Left lung (tissue), 10 donors: Measurements from ENCODE around the gene TTC39A. TPM values are rescaled to one million over a fixed set of nuclear protein-coding genes. Genes with fewer than 3 reads are reported as not detected.
A peak's percentile ranks its signal among the peaks of the same experiment; 100 is the strongest.

Experiments used
- ATAC-seq: fragments of 200-7000 bp; cut with Tn5 transposase; one replicate; pipeline ENCODE4 v1.9.1; 2020; ENCODE audit warnings: moderate library complexity
- DNase-seq, 4 donors: peaks; one replicate each; pipeline ENCODE4 v3.0.0-alpha.2; 2013 to 2020
- H3K27ac ChIP-seq, 2 donors: fragments of 200-600 bp; sonication (generic) in 1 of 2; one replicate each; pipeline versions ENCODE4 v1.5.0 to v1.8.0; 2020 to 2021
- H3K27me3 ChIP-seq, 2 donors: fragments of 200-600 bp; sonication (generic) in 1 of 2; one replicate each; pipeline versions ENCODE4 v1.5.0 to v1.8.0; 2020 to 2021
- H3K36me3 ChIP-seq, 2 donors: fragments of 200-600 bp; sonication (generic) in 1 of 2; one replicate each; pipeline versions ENCODE4 v1.5.0 to v1.8.0; 2020 to 2021
- H3K4me1 ChIP-seq, 2 donors: fragments of 200-600 bp; one replicate each; pipeline ENCODE4 v1.8.0; 2021
- H3K4me3 ChIP-seq, 2 donors: fragments of 200-600 bp; sonication (generic) in 1 of 2; one replicate each; pipeline versions ENCODE4 v1.5.0 to v1.8.0; 2020 to 2021; ENCODE audit warnings: mild to moderate bottlenecking in 1 of 2
- H3K9me3 ChIP-seq, 2 donors: fragments of 200-600 bp; sonication (generic) in 1 of 2; one replicate each; pipeline versions ENCODE4 v1.5.0 to v1.8.0; 2020 to 2021
- intact Hi-C, 2 donors: fragments of 100-400 bp; cut with DNase I; formaldehyde crosslinking; loops; one replicate each; pipeline versions ENCODE4 v1.11.2 to v1.14.2; 2022
- polyA plus RNA-seq, 6 donors: library from polyadenylated mRNA; unstranded; fragments of 120-200 nt; gene quantifications; one replicate each; pipeline ENCODE4 v1.2.1, GENCODE V29; 2013; ENCODE audit not compliant: insufficient read length in 6 of 6
- total RNA-seq, 2 donors: library from RNA; stranded (reverse); fragmentation: NEBNext Ultra II Directional; extraction: Animal tissue kit (Norgen Biotek cat#: 25700); gene quantifications; one replicate each; pipeline ENCODE4 v1.2.1, GENCODE V29; 2021
- TF ChIP-seq, protein P1 (sequence below), 2 donors: fragments of 200-600 bp; sonication (generic) in 1 of 2; IDR thresholded peaks; one replicate each; pipeline versions ENCODE4 v1.5.0 to v1.8.0; 2021; ENCODE audit warnings: antibody characterized with exemption in 2 of 2
- donor health status: DM: no; HTN: yes; CAD: no.
- donor health status: DM: no; HTN: no; CAD: no.

The TTC39A gene
- total and polyA plus RNA-seq, 8 donors = 8.0 to 44.6 (median 10.9) TPM

DNA sequence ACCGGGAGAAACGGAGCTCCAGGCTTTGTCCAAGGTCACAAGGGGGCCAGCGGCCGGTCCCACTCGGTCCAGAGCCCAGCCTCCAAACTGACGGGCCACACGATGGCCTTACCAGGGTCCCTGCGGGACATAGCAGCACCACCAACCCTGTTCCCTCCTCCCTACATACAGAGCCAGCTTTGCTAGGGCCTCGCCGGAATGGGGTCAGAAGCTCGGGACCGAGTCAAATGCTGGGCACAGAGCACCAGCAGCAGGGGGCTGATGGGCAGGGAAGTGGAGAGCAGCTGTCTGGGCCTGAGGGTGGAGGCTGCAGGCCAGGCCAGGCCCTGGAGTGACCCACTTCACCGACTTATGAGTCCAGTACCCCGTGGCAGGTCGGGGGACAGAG, 14.9 kb upstream of the TTC39A start:
- TF ChIP-seq, protein P1, sequence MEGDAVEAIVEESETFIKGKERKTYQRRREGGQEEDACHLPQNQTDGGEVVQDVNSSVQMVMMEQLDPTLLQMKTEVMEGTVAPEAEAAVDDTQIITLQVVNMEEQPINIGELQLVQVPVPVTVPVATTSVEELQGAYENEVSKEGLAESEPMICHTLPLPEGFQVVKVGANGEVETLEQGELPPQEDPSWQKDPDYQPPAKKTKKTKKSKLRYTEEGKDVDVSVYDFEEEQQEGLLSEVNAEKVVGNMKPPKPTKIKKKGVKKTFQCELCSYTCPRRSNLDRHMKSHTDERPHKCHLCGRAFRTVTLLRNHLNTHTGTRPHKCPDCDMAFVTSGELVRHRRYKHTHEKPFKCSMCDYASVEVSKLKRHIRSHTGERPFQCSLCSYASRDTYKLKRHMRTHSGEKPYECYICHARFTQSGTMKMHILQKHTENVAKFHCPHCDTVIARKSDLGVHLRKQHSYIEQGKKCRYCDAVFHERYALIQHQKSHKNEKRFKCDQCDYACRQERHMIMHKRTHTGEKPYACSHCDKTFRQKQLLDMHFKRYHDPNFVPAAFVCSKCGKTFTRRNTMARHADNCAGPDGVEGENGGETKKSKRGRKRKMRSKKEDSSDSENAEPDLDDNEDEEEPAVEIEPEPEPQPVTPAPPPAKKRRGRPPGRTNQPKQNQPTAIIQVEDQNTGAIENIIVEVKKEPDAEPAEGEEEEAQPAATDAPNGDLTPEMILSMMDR (IDR thresholded peaks at IDR 0.05) = no peak
- intact Hi-C loops = no loop called here
- H3K36me3 ChIP-seq = no peaks in the 10 kb centered on the region

DNA sequence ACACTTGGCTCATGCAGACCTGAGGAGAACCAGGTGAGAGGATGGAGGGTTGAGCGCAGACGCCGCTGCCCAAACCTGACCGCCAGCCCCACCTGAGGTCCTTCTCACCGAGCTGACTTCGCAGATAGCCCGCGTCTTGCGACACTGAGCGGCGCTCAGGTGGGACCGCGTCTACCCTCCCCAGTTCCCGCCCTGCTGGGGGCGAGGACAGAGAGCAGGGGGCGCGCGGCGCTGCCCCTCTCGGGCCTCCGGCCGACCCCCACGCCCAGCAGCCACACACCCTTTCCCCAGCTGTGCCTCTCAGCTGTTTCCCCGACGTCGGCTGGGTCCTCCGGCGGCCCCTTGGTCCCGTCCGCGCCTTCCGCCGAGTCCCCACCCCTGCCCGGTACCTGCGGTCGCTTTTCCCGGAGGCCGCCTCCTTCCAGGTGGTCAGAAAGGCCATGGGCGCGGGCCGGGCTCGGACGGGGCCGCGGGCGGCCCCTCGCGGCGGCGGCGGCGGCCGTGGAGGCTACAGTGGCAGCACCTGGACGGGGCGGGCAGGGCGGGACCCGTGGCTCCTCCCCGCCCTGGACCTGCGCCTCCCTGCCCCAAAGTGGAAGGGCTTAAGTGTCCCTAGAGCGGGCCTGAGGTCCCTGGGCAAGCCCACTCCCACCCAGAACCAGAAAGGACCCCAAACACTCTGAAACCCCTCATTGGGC, 14.4 kb upstream of the TTC39A start:
- ATAC-seq (peak; percentile 94), DNase-seq (peak in 2 of 4 donors; percentile 16 to 89)
- H3K27me3 ChIP-seq = peaks cover 15 to 43% of the 10 kb centered on the region in 2 donors
- H3K4me1 ChIP-seq = peaks cover 0 to 13% of the 10 kb centered on the region in 2 donors
- H3K36me3 ChIP-seq = no peaks in the 10 kb centered on the region
- peak overlapping the region; percentile 24 to 32 for H3K4me3 ChIP-seq
- intact Hi-C loops = no loop called here
- TF ChIP-seq, protein P1 (IDR thresholded peaks at IDR 0.05) = no peak
- H3K9me3 ChIP-seq = no peaks in the 10 kb centered on the region
- no peak overlapping the region for H3K27ac ChIP-seq

More for the DNA sequence above, 14.9 kb upstream of the TTC39A start:
- Histone ChIP-seq H3K4me1 (peaks cover 0 to 13% of the 10 kb centered on the region in 2 donors), H3K27ac (no peak overlapping the region), H3K4me3 (no peak overlapping the region), H3K27me3 (peaks cover 15 to 43% of the 10 kb centered on the region in 2 donors), H3K9me3 (no peaks in the 10 kb centered on the region)
- DNase-seq (no peak), ATAC-seq (no peak)

DNA sequence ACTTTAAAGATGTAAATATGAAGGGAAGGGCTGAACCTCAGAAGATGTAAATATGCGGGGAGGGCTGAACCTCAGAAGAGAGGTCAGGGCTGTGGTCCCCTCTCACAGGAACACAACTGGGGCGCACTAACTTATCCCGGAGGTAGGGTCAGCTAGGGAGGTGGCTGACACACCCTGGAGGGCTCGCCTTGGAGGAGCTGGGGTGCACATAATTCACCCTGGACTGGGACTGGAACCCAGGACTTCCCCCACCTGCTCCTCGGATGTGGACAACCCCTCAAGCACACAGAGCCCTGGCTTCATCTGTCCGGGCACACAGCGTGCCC, 13.9 kb upstream of the TTC39A start:
- Histone ChIP-seq H3K4me3 (peak overlapping the region in 1 of 2 donors; percentile 32), H3K27me3 (peaks cover 15 to 43% of the 10 kb centered on the region in 2 donors), H3K36me3 (no peaks in the 10 kb centered on the region), H3K9me3 (no peaks in the 10 kb centered on the region), H3K27ac (no peak overlapping the region), H3K4me1 (peaks cover 0 to 13% of the 10 kb centered on the region in 2 donors)
- TF ChIP-seq, protein P1 (IDR thresholded peaks at IDR 0.05) = no peak
- intact Hi-C loops = no loop called here
- ATAC-seq = no peak
- DNase-seq = no peak

DNA sequence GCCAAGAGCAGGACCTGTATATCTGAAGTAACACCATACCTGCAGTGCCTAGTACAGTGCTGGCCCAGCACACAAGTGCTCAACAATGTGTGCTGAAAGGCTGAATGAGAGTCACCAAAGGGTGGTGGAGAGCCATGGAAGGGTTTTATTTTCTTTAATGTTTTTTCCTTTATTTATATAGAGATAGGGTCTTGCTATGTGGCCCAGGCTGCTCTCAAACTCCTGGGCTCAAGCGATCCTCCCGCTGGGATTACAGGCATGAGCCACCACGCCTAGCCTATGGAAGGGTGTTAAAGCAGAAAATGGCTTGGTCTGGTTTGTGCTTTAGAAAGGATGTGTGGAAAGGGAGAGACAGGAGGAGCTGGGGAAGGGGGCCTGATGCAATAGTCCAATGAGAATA, 13.3 kb upstream of the TTC39A start:
- Histone ChIP-seq H3K4me1 (peaks cover 0 to 13% of the 10 kb centered on the region in 2 donors), H3K9me3 (no peaks in the 10 kb centered on the region), H3K4me3 (no peak overlapping the region), H3K27me3 (peaks cover 15 to 43% of the 10 kb centered on the region in 2 donors), H3K27ac (no peak overlapping the region), H3K36me3 (no peaks in the 10 kb centered on the region)
- intact Hi-C loops = no loop called here
- no peak for DNase-seq
- TF ChIP-seq, protein P1 (IDR thresholded peaks at IDR 0.05) = no peak
- ATAC-seq = no peak

DNA sequence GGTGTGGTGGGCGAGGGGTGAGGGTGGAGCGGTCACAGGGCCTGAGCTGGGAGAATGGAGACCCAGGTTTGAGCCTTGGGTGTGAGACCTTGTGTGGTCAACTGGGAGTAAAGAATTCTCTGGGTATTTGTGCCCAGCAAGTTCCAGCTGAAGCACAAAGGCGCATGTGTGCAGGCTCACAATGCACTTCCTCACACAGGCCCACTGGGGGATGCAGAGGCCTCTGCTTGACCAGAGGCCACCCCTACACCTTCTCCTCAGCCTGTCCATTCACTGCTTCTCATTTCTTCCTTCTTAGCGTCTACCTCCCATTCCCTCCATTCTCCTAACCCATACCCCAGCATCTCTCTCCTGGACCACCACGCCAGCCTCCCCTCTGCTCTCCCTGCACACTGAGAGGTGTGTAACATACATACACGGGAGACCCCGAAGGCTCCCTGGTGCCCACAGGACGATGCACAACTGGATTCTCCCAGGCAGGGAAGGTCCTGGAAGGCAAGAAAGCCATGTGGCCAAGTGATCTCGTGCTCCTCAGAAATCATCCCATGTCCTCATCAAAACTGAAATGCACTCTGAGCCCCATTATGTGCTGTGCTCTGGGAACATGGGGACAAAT, 12.3 kb upstream of the TTC39A start:
- TF ChIP-seq, protein P1 (IDR thresholded peaks at IDR 0.05) = no peak
- Histone ChIP-seq H3K4me3 (no peak overlapping the region), H3K4me1 (peaks cover 0 to 13% of the 10 kb centered on the region in 2 donors), H3K27me3 (peaks cover 15 to 43% of the 10 kb centered on the region in 2 donors), H3K9me3 (no peaks in the 10 kb centered on the region), H3K36me3 (no peaks in the 10 kb centered on the region), H3K27ac (no peak overlapping the region)
- intact Hi-C loops = no loop called here
- DNase-seq (no peak), ATAC-seq (no peak)
